ENCODE data around the gene NCOA7.

The NCOA7 gene

GRCh38 chr6:125764121-125764671 lies 26.6 kb upstream of the NCOA7 start:
- TF ChIP-seq CTCF (IDR thresholded peaks at IDR 0.05), result no peak

DNA sequence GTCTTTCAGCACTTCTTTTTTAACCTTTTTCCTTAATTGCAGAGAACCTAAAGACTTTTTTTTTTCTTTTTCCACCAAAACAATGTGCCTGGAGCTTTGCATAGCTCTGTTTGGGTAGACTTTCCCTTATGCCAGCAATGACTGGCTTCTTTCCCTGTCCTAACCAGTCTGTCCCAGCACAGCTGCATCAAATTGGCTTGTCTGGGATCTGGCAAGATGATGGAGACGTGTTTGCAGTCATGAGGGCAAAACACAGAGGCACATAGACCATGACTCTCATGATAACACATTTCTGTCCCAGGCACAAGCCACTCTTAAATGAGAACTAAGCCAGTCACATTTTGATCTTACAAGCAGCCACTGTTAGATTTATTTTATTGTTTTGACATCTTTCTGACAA lies 24.8 kb upstream of the NCOA7 start:
- TF ChIP-seq CTCF (IDR thresholded peaks at IDR 0.05), result no peak

- no peak for TF ChIP-seq CTCF (IDR thresholded peaks at IDR 0.05)
These were observed 24.1 kb upstream of the NCOA7 start for GRCh38 chr6:125766641-125767040.

GRCh38 chr6:125769147-125769783 lies 21.5 kb upstream of the NCOA7 start:
- TF ChIP-seq CTCF (IDR thresholded peaks at IDR 0.05), result no peak

- TF ChIP-seq CTCF (IDR thresholded peaks at IDR 0.05), result no peak
These were observed 17.1 kb upstream of the NCOA7 start for GRCh38 chr6:125773387-125774341.

DNA sequence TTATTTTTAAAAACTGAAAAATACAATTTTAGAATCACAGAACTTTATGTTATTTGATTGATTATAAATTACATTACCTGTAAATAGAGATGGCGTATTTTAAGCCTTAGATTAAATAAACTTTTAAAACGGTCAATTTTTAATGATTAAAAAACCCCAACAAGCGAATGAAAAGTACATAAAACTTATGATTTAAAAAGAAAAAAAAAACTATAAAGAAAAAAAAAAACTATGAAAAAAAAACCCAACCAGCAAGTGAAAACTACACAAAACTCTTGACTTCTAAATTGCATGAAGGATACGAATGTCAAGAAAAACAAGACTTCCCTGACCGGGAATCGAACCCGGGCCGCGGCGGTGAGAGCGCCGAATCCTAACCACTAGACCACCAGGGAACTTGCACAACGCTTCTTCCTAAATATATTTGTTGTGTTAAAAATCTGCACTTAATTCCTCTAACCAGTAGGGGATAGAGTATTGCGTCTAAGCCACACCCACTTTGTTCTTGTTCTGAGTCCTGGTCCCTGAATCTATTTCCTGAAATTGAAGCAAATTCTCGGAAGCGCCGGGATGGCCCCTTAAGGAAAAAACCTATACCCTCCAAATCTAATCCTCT lies 10.7 kb upstream of the NCOA7 start:
- no peak for TF ChIP-seq CTCF (IDR thresholded peaks at IDR 0.05)

DNA sequence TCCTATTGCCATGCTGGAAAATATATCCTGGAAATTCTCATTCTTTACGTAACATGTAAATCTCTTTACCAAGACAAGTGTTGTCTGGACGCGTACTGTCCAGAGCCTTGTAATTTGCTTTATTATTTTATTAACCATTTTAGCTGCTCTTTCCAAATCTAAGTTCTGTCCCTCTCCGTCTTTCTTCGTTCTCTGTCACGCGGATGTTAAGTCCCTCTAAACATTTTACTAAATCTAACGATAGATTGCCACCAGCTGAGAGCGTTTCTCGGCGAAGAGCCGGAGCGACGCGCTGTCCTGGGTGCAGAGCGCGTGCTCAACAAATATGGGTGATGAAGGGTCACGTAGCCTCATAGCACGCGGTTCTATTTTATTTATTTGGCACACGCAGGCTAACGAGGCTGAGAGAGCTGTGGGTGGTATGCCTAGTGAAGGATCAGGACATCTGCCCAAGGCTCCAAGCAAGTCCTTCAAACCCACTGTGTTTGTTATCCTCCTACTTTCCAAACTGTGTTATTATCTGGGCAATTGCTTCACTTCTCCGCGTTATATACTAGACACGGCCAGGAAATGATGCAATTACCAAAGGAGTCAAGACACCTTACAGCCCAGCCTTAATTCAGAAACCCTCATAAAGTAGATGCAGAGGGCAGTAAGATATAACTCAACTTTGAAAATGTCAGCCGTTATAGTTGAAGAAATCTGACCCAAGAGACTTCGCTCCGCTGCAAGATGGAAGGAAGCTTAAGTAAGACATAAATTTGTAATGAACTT lies 10.0 kb upstream of the NCOA7 start:
- TF ChIP-seq CTCF (IDR thresholded peaks at IDR 0.05), result no peak
